ENCODE results near the gene SMARCAL1. TPM values are rescaled to one million over a fixed set of nuclear protein-coding genes. Genes with fewer than 3 reads are reported as not detected.

SMARCAL1 gene
- total and polyA plus RNA-seq, 4 donors = 3.4 to 9.3 (median 5.4) TPM

GRCh38 chr2:216410550-216410949 is 1.7 kb upstream of the SMARCAL1 start (continued):
- TF ChIP-seq YY1 (IDR thresholded peaks at IDR 0.05) = no peak
- TF ChIP-seq FOXA2 (IDR thresholded peaks at IDR 0.05) = no peak

GRCh38 chr2:216413882-216414281 is 1.6 kb downstream of the SMARCAL1 start:
- WGBS = 99% methylated on average over 5 of the region's 5 CpGs
- H3K27ac ChIP-seq (ENCODE audit: low read depth in 1 of 2, low read length in 2 of 2) = no peak overlapping the region
- H3K4me3 ChIP-seq (ENCODE audit: low read depth in 1 of 3, low read length in 3 of 3) = no peak overlapping the region

GRCh38 chr2:216414772-216415319 is 2.6 kb downstream of the SMARCAL1 start:
- Histone ChIP-seq H3K9me3 (ENCODE audit: control insufficient read depth in 4 of 4, low read length in 3 of 4) (no peaks in the 10 kb centered on the region), H3K36me3 (ENCODE audit: control insufficient read depth in 4 of 4, insufficient read depth in 3 of 4, low read depth in 1 of 4, low read length in 3 of 4) (peaks cover 0 to 14% (median 6%) of the 10 kb centered on the region in 4 donors), H3K4me1 (ENCODE audit: control insufficient read depth in 4 of 4, insufficient read depth in 4 of 4, low read length in 3 of 4) (peaks cover 0 to 10% (median 3%) of the 10 kb centered on the region in 4 donors), H3K4me3 (ENCODE audit: low read depth in 1 of 3, low read length in 3 of 3) (no peak overlapping the region), H3K27ac (ENCODE audit: low read depth in 1 of 2, low read length in 2 of 2) (no peak overlapping the region), H3K27me3 (ENCODE audit: control insufficient read depth in 4 of 4, insufficient read depth in 4 of 4, low read length in 3 of 4) (no peaks in the 10 kb centered on the region), H3K9ac (ENCODE audit: low read depth in 1 of 2, low read length in 2 of 2) (no peak overlapping the region)
- no peak for DNase-seq (ENCODE audit: low spot score)
- WGBS = 99% methylated on average over 3 of the region's 3 CpGs
- TF ChIP-seq GABPA (IDR thresholded peaks at IDR 0.05 in 1 of 2, conservative IDR thresholded peaks at IDR 0.05 in 1 of 2) (no peak), HNF4G (IDR thresholded peaks at IDR 0.05) (no peak), FOXA2 (IDR thresholded peaks at IDR 0.05) (no peak), RAD21 (IDR thresholded peaks at IDR 0.05) (no peak), ZBTB33 (IDR thresholded peaks at IDR 0.05) (no peak), JUND (IDR thresholded peaks at IDR 0.05) (no peak), CTCF (IDR thresholded peaks at IDR 0.05; ENCODE audit: low read depth, low read length, missing input control) (no peak), TAF1 (conservative IDR thresholded peaks at IDR 0.05) (no peak), SP1 (IDR thresholded peaks at IDR 0.05) (no peak), FOXA1 (IDR thresholded peaks at IDR 0.05) (no peak)

More at GRCh38 chr2:216413882-216414281, 1.6 kb downstream of the SMARCAL1 start:
- TF ChIP-seq MAX (IDR thresholded peaks at IDR 0.05) (no peak), ZBTB33 (IDR thresholded peaks at IDR 0.05) (no peak), FOXA2 (IDR thresholded peaks at IDR 0.05) (no peak), REST (IDR thresholded peaks at IDR 0.05) (no peak)
- Histone ChIP-seq H3K9ac (ENCODE audit: low read depth in 1 of 2, low read length in 2 of 2) (no peak overlapping the region), H3K4me1 (ENCODE audit: control insufficient read depth in 4 of 4, insufficient read depth in 4 of 4, low read length in 3 of 4) (peaks cover 0 to 10% (median 3%) of the 10 kb centered on the region in 4 donors), H3K36me3 (ENCODE audit: control insufficient read depth in 4 of 4, insufficient read depth in 3 of 4, low read depth in 1 of 4, low read length in 3 of 4) (peaks cover 0 to 14% (median 6%) of the 10 kb centered on the region in 4 donors), H3K27me3 (ENCODE audit: control insufficient read depth in 4 of 4, insufficient read depth in 4 of 4, low read length in 3 of 4) (no peaks in the 10 kb centered on the region), H3K9me3 (ENCODE audit: control insufficient read depth in 4 of 4, low read length in 3 of 4) (no peaks in the 10 kb centered on the region)
- no peak for DNase-seq (ENCODE audit: low spot score)

All from liver (tissue), 9 donors.